Mucosa of stomach (tissue), 1 donor: ENCODE measurements around the gene SMPD4.
"Not testable (repeated sequence)": the region's sequence is repeated elsewhere in the genome, so short reads cannot be mapped to it uniquely, and the experiment has no call there.

Source experiments
- H3K27me3 ChIP-seq: one replicate; pipeline ENCODE4 v1.7.0; 2013; ENCODE audit warnings: mild to moderate bottlenecking, low read length; ENCODE audit not compliant: control insufficient read depth, insufficient read depth
- H3K36me3 ChIP-seq: one replicate; pipeline ENCODE4 v1.7.0; 2013; ENCODE audit warnings: low read length; ENCODE audit not compliant: control insufficient read depth, insufficient read depth
- H3K4me1 ChIP-seq: one replicate; pipeline ENCODE4 v1.7.0; 2013; ENCODE audit warnings: mild to moderate bottlenecking, low read length; ENCODE audit not compliant: control insufficient read depth, insufficient read depth
- H3K4me3 ChIP-seq: one replicate; pipeline ENCODE4 v1.7.0; 2013; ENCODE audit warnings: low read length
- H3K9ac ChIP-seq: one replicate; pipeline ENCODE4 v1.7.0; 2013; ENCODE audit warnings: mild to moderate bottlenecking, low read length, moderate library complexity
- H3K9me3 ChIP-seq: one replicate; pipeline ENCODE4 v1.7.0; 2013; ENCODE audit warnings: mild to moderate bottlenecking, low read length, moderate library complexity; ENCODE audit not compliant: control insufficient read depth
- donor health status: Pancreatic carcinoma.

SMPD4 gene

DNA sequence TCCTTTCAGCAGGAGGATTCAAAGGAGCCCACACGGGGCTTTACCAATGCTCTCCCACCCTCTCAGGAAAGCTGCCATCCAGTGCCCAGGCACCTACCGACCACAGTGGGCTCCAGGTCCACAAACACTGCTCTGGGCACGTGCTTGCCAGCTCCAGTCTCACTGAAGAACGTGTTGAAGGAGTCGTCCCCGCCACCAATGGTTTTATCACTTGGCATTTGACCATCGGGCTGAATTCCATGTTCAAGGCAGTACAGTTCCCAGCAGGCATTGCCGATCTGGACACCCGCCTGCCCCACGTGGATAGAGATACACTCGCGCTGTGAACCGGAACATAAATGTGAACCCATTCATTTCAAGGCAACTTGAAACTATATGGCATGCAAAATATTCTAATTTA, 14.7 kb upstream of the SMPD4 start:
- H3K36me3 ChIP-seq, H3K4me3 ChIP-seq, H3K9ac ChIP-seq: not testable (repeated sequence)

DNA sequence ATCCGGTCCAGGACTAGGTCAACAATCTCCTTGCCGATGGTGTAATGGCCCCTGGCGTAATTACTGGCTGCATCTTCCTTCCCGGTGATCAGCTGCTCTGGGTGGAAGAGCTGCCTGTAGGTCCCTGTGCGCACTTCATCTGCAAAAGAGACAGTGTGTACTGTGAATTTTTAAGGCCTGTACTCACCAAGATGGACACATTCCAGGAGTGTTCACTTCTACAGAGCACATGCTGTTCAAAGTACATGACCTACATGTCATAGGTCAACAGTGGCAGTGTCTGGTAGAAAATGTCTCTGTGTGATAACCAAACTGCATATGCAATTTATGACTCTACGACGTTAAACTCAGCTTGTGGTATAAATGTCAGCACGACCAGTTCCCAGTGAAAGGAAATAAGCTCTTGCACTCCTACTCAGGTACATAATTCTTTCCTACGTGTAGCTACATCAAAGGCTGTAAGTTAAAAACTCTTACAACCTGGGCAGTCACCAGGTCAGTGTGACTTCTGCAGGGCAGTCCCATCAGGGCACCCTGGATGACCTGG, 13.8 kb upstream of the SMPD4 start:
- H3K4me1 ChIP-seq, H3K27me3 ChIP-seq, H3K36me3 ChIP-seq, H3K9ac ChIP-seq, H3K4me3 ChIP-seq, H3K9me3 ChIP-seq: not testable (repeated sequence)

More for the DNA sequence above, 14.7 kb upstream of the SMPD4 start:
- not testable (repeated sequence) for H3K27me3 ChIP-seq, H3K4me1 ChIP-seq, H3K9me3 ChIP-seq

- H3K9me3 ChIP-seq, H3K36me3 ChIP-seq, H3K4me3 ChIP-seq, H3K27me3 ChIP-seq, H3K9ac ChIP-seq, H3K4me1 ChIP-seq: not testable (repeated sequence)
These were observed 12.4 kb upstream of the SMPD4 start for GRCh38 chr2:130193824-130194223.

DNA sequence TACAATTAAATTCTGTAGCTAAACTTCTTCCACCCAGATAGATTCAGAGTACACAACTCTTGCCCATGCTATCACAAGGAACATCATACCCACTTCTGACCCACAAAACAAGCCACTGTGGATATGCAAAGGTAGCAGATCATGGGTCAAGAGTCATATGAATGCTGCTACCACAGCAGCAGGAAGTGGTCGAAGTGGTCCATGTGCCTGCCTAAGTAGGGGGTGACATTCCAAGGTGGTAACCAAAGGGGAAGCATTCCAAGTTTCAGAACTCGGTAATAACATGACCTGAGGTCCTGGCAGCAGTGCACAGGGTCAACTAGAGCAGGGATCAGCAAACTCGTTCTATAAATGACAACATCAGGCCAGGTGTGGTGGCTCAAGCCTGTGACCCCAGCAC, 11.0 kb upstream of the SMPD4 start:
- H3K4me3 ChIP-seq, H3K4me1 ChIP-seq, H3K9ac ChIP-seq: not testable (repeated sequence)

DNA sequence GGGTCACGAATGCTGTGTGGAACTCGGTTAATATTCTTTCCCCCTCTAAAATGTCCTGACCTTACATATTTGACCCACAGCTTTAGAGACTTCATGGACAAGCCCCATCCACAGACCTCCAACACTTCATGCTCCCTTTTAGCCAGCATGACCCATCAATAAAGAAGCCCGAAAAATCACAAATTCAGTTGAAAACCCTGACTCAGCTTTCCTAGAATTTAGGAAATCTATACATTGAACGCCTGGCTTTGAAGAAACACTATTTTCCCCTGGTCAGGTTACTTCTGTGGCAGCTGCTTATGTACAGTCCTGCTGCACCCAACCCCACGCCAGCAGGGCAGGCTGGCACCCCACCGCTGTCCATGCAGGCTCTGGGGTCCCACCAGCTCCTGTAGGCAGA, 9.9 kb upstream of the SMPD4 start:
- H3K9me3 ChIP-seq, H3K9ac ChIP-seq, H3K4me1 ChIP-seq, H3K4me3 ChIP-seq, H3K27me3 ChIP-seq, H3K36me3 ChIP-seq: not testable (repeated sequence)

More for the DNA sequence above, 11.0 kb upstream of the SMPD4 start:
- not testable (repeated sequence) for H3K36me3 ChIP-seq, H3K9me3 ChIP-seq, H3K27me3 ChIP-seq

DNA sequence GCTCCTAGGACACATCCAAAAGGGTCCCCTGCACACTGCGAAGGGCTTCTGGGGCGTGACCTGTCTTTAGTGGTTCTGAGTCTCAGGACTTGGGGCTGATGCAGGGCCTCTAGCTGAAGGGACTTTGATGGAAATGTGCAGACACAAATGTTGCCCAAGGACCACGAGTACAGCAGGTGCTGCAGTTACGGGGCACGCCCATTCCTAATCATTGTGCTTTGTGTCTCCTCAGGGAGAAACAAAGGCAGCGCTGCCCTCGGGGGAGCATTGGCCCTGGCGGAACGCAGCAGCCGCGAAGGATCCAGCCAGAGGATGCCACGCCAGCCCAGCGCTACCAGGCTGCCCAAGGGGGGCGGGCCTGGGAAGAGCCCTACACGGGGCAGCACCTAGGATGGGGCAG, 8.8 kb upstream of the SMPD4 start:
- H3K4me3 ChIP-seq: no peak overlapping the region
- H3K9me3 ChIP-seq: no peaks in the 10 kb centered on the region
- no peaks in the 10 kb centered on the region for H3K4me1 ChIP-seq
- no peaks in the 10 kb centered on the region for H3K27me3 ChIP-seq
- no peaks in the 10 kb centered on the region for H3K36me3 ChIP-seq
- H3K9ac ChIP-seq: no peak overlapping the region

- H3K9me3 ChIP-seq, H3K27me3 ChIP-seq, H3K36me3 ChIP-seq, H3K4me3 ChIP-seq, H3K9ac ChIP-seq, H3K4me1 ChIP-seq: not testable (repeated sequence)
These were observed 7.6 kb upstream of the SMPD4 start for GRCh38 chr2:130188958-130189357.

DNA sequence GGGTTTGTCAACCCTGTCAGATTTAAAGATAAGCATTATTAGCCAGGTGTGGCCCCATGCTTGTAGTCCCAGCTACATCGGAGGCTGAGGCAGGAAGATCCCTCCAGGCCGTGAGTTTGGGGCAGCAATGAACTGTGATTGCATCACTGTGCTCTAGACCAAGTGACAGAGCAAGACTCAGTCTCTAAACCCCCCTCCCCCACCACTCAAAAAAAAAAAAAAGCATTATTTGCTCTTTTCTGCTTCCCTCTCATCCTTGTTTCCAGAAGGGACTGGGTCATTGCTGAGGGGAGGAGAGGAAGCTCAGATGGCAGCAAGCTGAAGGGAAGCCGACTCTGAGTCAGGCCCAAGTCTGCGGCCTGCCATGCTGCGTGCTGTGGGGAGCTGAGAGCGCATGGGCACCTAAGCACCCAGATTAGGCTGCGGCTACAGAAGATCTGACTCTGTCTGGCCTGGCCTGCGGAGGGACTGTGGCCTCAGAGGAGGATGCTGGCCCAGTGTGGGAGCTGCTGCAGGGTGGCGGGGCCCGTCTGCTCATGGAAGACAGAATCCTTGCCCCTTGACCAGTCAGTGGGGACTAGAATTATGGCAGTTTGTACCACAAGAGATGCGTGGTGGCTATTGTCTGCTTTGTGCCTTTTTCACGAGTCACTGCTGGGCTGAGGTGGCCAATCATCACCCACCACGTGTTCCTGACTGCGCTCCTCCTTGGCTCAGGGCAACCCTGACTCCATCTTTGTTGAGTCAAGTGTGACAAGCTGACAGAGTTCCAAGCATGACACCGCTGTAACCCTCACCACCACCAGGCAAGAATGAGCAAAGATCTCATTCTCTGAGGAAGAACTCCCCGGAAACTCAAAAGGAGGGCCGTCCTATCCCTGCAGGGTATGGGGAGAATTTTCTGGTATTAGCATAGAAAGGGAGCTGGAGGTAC, 6.7 kb upstream of the SMPD4 start:
- not testable (repeated sequence) for H3K27me3 ChIP-seq, H3K9me3 ChIP-seq, H3K4me3 ChIP-seq, H3K9ac ChIP-seq, H3K36me3 ChIP-seq
- peaks cover 12% of the 10 kb centered on the region for H3K4me1 ChIP-seq

GRCh38 chr2:130187268-130187667, 5.9 kb upstream of the SMPD4 start:
- Histone ChIP-seq H3K27me3 (no peaks in the 10 kb centered on the region), H3K9ac (no peak overlapping the region), H3K36me3 (no peaks in the 10 kb centered on the region), H3K4me3 (no peak overlapping the region), H3K4me1 (peaks cover 12% of the 10 kb centered on the region), H3K9me3 (no peaks in the 10 kb centered on the region)

- H3K27me3 ChIP-seq: no peaks in the 10 kb centered on the region
- no peak overlapping the region for H3K9ac ChIP-seq
- H3K36me3 ChIP-seq: no peaks in the 10 kb centered on the region
- no peak overlapping the region for H3K4me3 ChIP-seq
- H3K4me1 ChIP-seq: peaks cover 12% of the 10 kb centered on the region
- no peaks in the 10 kb centered on the region for H3K9me3 ChIP-seq
These were observed 5.0 kb upstream of the SMPD4 start for GRCh38 chr2:130186391-130186790.

GRCh38 chr2:130185896-130186295, 4.5 kb upstream of the SMPD4 start:
- Histone ChIP-seq H3K27me3 (no peaks in the 10 kb centered on the region), H3K36me3 (no peaks in the 10 kb centered on the region), H3K9me3 (no peaks in the 10 kb centered on the region), H3K9ac (no peak overlapping the region), H3K4me3 (no peak overlapping the region), H3K4me1 (peaks cover 12% of the 10 kb centered on the region)

DNA sequence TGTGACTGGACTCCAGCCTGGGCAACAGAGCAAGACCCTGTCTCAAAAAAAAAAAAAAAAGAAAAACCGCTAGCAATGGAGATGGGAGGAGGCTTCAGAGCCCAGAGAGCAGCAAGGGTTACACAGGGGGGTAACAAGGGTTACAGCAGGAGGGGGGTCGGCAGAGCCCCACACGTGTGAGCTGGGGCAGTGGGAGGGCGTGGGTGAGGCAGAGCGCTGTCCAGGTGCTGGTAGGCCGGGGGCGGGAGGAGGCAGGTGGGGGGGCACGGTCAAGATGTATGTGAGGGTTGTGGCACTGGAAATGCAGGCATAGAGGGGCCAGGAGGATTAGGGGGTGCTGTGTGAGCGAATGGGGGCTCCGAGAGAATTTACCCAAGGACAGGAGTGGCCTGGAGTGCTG, 4.0 kb upstream of the SMPD4 start:
- no peak overlapping the region for H3K9ac ChIP-seq

More for the DNA sequence above, 4.0 kb upstream of the SMPD4 start:
- Histone ChIP-seq H3K4me3 (no peak overlapping the region), H3K36me3 (no peaks in the 10 kb centered on the region), H3K27me3 (no peaks in the 10 kb centered on the region), H3K9me3 (no peaks in the 10 kb centered on the region), H3K4me1 (peaks cover 15% of the 10 kb centered on the region)
